HUES64 (cell line): ENCODE measurements around the gene WDFY4.

ENCODE experiments used
- H3K27ac ChIP-seq: 2 replicates; pipeline ENCODE4 v1.7.0; 2013; ENCODE audit warnings: low read depth, low read length, inconsistent platforms
- H3K27me3 ChIP-seq: 2 replicates; pipeline ENCODE4 v1.6.1; 2013; ENCODE audit warnings: mild to moderate bottlenecking, low read length; ENCODE audit not compliant: insufficient read depth
- H3K36me3 ChIP-seq: 2 replicates; pipeline ENCODE4 v1.6.1; 2013; ENCODE audit warnings: mild to moderate bottlenecking, low read length; ENCODE audit not compliant: insufficient read depth
- H3K4me1 ChIP-seq: 2 replicates; pipeline ENCODE4 v1.6.1; 2013; ENCODE audit warnings: mild to moderate bottlenecking, low read length, moderate library complexity; ENCODE audit not compliant: insufficient read depth
- H3K4me3 ChIP-seq: 2 replicates; pipeline ENCODE4 v1.5.1; 2013; ENCODE audit warnings: mild to moderate bottlenecking, low read length, moderate library complexity
- H3K9ac ChIP-seq: 2 replicates; pipeline ENCODE4 v1.6.1; 2013; ENCODE audit warnings: mild to moderate bottlenecking, low read depth, low read length
- H3K9me3 ChIP-seq: 2 replicates; pipeline ENCODE4 v1.6.1; 2013; ENCODE audit warnings: low read depth, low read length; ENCODE audit not compliant: insufficient read depth
- WGBS: fragments of 150-250, 120-280 bp; methylation state at CpG from one replicate; pipeline ENCODE4 v1.1.7; 2013; ENCODE audit warnings: missing lambda C conversion rate; 5-methylcytosine and 5-hydroxymethylcytosine counted together

The WDFY4 gene

GRCh38 chr10:48894911-48895802, 210.5 kb downstream of the WDFY4 start:
- Histone ChIP-seq H3K4me1 (no peaks in the 10 kb centered on the region), H3K27ac (no peak overlapping the region), H3K27me3 (no peaks in the 10 kb centered on the region), H3K36me3 (no peaks in the 10 kb centered on the region), H3K9me3 (no peaks in the 10 kb centered on the region), H3K9ac (no peak overlapping the region), H3K4me3 (no peak overlapping the region)
- 92% methylated on average over 6 of the region's 6 CpGs for WGBS

GRCh38 chr10:48895803-48896195, 211.1 kb downstream of the WDFY4 start:
- Histone ChIP-seq H3K4me1 (no peaks in the 10 kb centered on the region), H3K9me3 (no peaks in the 10 kb centered on the region), H3K27me3 (no peaks in the 10 kb centered on the region), H3K4me3 (no peak overlapping the region), H3K27ac (no peak overlapping the region), H3K36me3 (no peaks in the 10 kb centered on the region), H3K9ac (no peak overlapping the region)
- 87% methylated on average over 3 of the region's 3 CpGs for WGBS

GRCh38 chr10:48896756-48897440, 212.2 kb downstream of the WDFY4 start:
- Histone ChIP-seq H3K27me3 (no peaks in the 10 kb centered on the region), H3K36me3 (no peaks in the 10 kb centered on the region), H3K4me3 (no peak overlapping the region), H3K4me1 (no peaks in the 10 kb centered on the region), H3K9ac (no peak overlapping the region), H3K27ac (no peak overlapping the region), H3K9me3 (no peaks in the 10 kb centered on the region)
- WGBS: 93% methylated on average over 13 of the region's 13 CpGs

- H3K4me3 ChIP-seq: no peak overlapping the region
- no peaks in the 10 kb centered on the region for H3K36me3 ChIP-seq
Measured at GRCh38 chr10:48897441-48897790, 212.7 kb downstream of the WDFY4 start.

GRCh38 chr10:48898426-48898825, 213.8 kb downstream of the WDFY4 start:
- Histone ChIP-seq H3K4me3 (no peak overlapping the region), H3K9me3 (no peaks in the 10 kb centered on the region), H3K36me3 (no peaks in the 10 kb centered on the region), H3K27me3 (no peaks in the 10 kb centered on the region), H3K27ac (no peak overlapping the region), H3K9ac (no peak overlapping the region), H3K4me1 (no peaks in the 10 kb centered on the region)
- WGBS: 94% methylated on average over 1 of the region's 1 CpG

More at GRCh38 chr10:48897441-48897790, 212.7 kb downstream of the WDFY4 start:
- Histone ChIP-seq H3K4me1 (no peaks in the 10 kb centered on the region), H3K9me3 (no peaks in the 10 kb centered on the region), H3K27ac (no peak overlapping the region), H3K27me3 (no peaks in the 10 kb centered on the region), H3K9ac (no peak overlapping the region)
- 94% methylated on average over 10 of the region's 10 CpGs for WGBS

GRCh38 chr10:48899781-48900180, 215.1 kb downstream of the WDFY4 start:
- WGBS: 95% methylated on average over 7 of the region's 8 CpGs
- no peaks in the 10 kb centered on the region for H3K9me3 ChIP-seq
- H3K4me1 ChIP-seq: no peaks in the 10 kb centered on the region
- H3K4me3 ChIP-seq: no peak overlapping the region
- no peak overlapping the region for H3K9ac ChIP-seq
- H3K27me3 ChIP-seq: no peaks in the 10 kb centered on the region
- no peaks in the 10 kb centered on the region for H3K36me3 ChIP-seq
- H3K27ac ChIP-seq: no peak overlapping the region

- no peaks in the 10 kb centered on the region for H3K36me3 ChIP-seq
- H3K9ac ChIP-seq: no peak overlapping the region
- no peak overlapping the region for H3K4me3 ChIP-seq
- no peak overlapping the region for H3K27ac ChIP-seq
- no peaks in the 10 kb centered on the region for H3K4me1 ChIP-seq
- no peaks in the 10 kb centered on the region for H3K9me3 ChIP-seq
- 94% methylated on average over 2 of the region's 2 CpGs for WGBS
- H3K27me3 ChIP-seq: no peaks in the 10 kb centered on the region
Measured at GRCh38 chr10:48900371-48900801, 215.7 kb downstream of the WDFY4 start.

- Histone ChIP-seq H3K4me1 (0 out of 2 replicates have a peak, but pooled peaks cover 2% of the 10 kb centered on the region), H3K9ac (no peak overlapping the region), H3K27me3 (no peaks in the 10 kb centered on the region), H3K9me3 (no peaks in the 10 kb centered on the region), H3K36me3 (no peaks in the 10 kb centered on the region), H3K4me3 (no peak overlapping the region), H3K27ac (no peak overlapping the region)
- WGBS: 94% methylated on average over 5 of the region's 5 CpGs
Measured at GRCh38 chr10:48901319-48901718, 216.6 kb downstream of the WDFY4 start.

- Histone ChIP-seq H3K4me1 (0 out of 2 replicates have a peak, but pooled peaks cover 5% of the 10 kb centered on the region), H3K27ac (no peak overlapping the region), H3K4me3 (no peak overlapping the region), H3K9me3 (no peaks in the 10 kb centered on the region), H3K36me3 (no peaks in the 10 kb centered on the region), H3K27me3 (no peaks in the 10 kb centered on the region), H3K9ac (no peak overlapping the region)
- WGBS: 92% methylated on average over 7 of the region's 7 CpGs
Measured at GRCh38 chr10:48902096-48902495, 217.4 kb downstream of the WDFY4 start.

- Histone ChIP-seq H3K4me3 (no peak overlapping the region), H3K4me1 (0 out of 2 replicates have a peak, but pooled peaks cover 5% of the 10 kb centered on the region), H3K27ac (no peak overlapping the region), H3K9ac (no peak overlapping the region), H3K36me3 (no peaks in the 10 kb centered on the region), H3K27me3 (no peaks in the 10 kb centered on the region), H3K9me3 (no peaks in the 10 kb centered on the region)
- WGBS: 94% methylated on average over 2 of the region's 2 CpGs
Measured at GRCh38 chr10:48903151-48903550, 218.5 kb downstream of the WDFY4 start.

GRCh38 chr10:48904861-48905260, 220.2 kb downstream of the WDFY4 start:
- Histone ChIP-seq H3K27me3 (no peaks in the 10 kb centered on the region), H3K27ac (no peak overlapping the region), H3K4me1 (0 out of 2 replicates have a peak, but pooled peaks cover 5% of the 10 kb centered on the region), H3K9me3 (no peaks in the 10 kb centered on the region), H3K4me3 (no peak overlapping the region), H3K36me3 (no peaks in the 10 kb centered on the region), H3K9ac (no peak overlapping the region)
- 91% methylated on average over 2 of the region's 2 CpGs for WGBS
